Cardiac muscle cell (in vitro differentiated cells and primary cell): ENCODE results near the gene ABHD12. TPM values are rescaled to one million over a fixed set of nuclear protein-coding genes. Genes with fewer than 3 reads are reported as not detected.

Source experiments
- DNase-seq, 2 donors: peaks; one replicate each; pipeline versions ENCODE4 v3.0.0 to v3.0.0-alpha.2; 2010 to 2017; ENCODE audit warnings: low read depth in 1 of 2, low spot score in 1 of 2
- H3K27ac ChIP-seq: fragments of 200-600 bp; sonication (generic); 2 replicates; pipeline ENCODE4 v1.5.1; 2016
- H3K27me3 ChIP-seq: fragments of 200-600 bp; sonication (generic); 2 replicates; pipeline ENCODE4 v1.6.0; 2016; ENCODE audit warnings: control low read depth
- H3K36me3 ChIP-seq: fragments of 200-600 bp; sonication (generic); 2 replicates; pipeline ENCODE4 v1.5.1; 2016; ENCODE audit warnings: control low read depth
- H3K4me1 ChIP-seq: fragments of 200-600 bp; sonication (generic); 2 replicates; pipeline ENCODE4 v1.8.1; 2017; ENCODE audit warnings: low read depth, mild to moderate bottlenecking, mixed run types
- H3K4me3 ChIP-seq: fragments of 200-600 bp; sonication (generic); 2 replicates; pipeline ENCODE4 v1.5.1; 2016; ENCODE audit warnings: mild to moderate bottlenecking
- H3K9me3 ChIP-seq: fragments of 200-600 bp; sonication (generic); 2 replicates; pipeline ENCODE4 v1.5.1; 2017; ENCODE audit warnings: low read depth, mild to moderate bottlenecking, control low read depth
- CTCF ChIP-seq: IDR thresholded peaks from 2 replicates; pipeline ENCODE4 v1.5.1; 2012; ENCODE audit warnings: low read depth, mild to moderate bottlenecking, low read length
- polyA plus RNA-seq: library from polyadenylated mRNA; unstranded; fragments of >200 nt; fragmentation: Nextera tagmentation; extraction: Ambion mirVana; gene quantifications from 2 replicates; pipeline ENCODE4 v1.2.1, GENCODE V29; 2016
- total RNA-seq: library from RNA; depleted of rRNA; stranded (reverse); fragments of >200 nt; gene quantifications from 2 replicates; pipeline ENCODE4 v1.2.3, GENCODE V29; 2016

ABHD12 gene
- total and polyA plus RNA-seq, 2 experiments from 2014 or later, result 57.4 to 113 TPM

- H3K4me3 ChIP-seq, result no peak overlapping the region
- peak; percentile 40 to 53 for DNase-seq
- peak overlapping the region; percentile 53 for H3K27ac ChIP-seq
Measured at GRCh38 chr20:25310921-25311728, 79.5 kb downstream of the ABHD12 start.

GRCh38 chr20:25310268-25310920, 80.2 kb downstream of the ABHD12 start:
- peak overlapping the region; percentile 53 for H3K27ac ChIP-seq
- DNase-seq, result peak; percentile 47 to 67
- peaks cover 15% of the 10 kb centered on the region for H3K4me1 ChIP-seq
- peaks cover 9% of the 10 kb centered on the region for H3K36me3 ChIP-seq
- peak; percentile 64 for TF ChIP-seq CTCF
- no peaks in the 10 kb centered on the region for H3K9me3 ChIP-seq
- H3K27me3 ChIP-seq, result no peaks in the 10 kb centered on the region
- H3K4me3 ChIP-seq, result no peak overlapping the region

More at GRCh38 chr20:25310921-25311728, 79.5 kb downstream of the ABHD12 start:
- no peaks in the 10 kb centered on the region for H3K27me3 ChIP-seq
- H3K36me3 ChIP-seq, result peaks cover 9% of the 10 kb centered on the region
- H3K9me3 ChIP-seq, result no peaks in the 10 kb centered on the region
- no peak for TF ChIP-seq CTCF
- peaks cover 15% of the 10 kb centered on the region for H3K4me1 ChIP-seq

GRCh38 chr20:25309395-25310267, 81.0 kb downstream of the ABHD12 start:
- Histone ChIP-seq H3K36me3 (peaks cover 9% of the 10 kb centered on the region), H3K4me3 (no peak overlapping the region), H3K27ac (peak overlapping the region; percentile 1), H3K9me3 (no peaks in the 10 kb centered on the region), H3K4me1 (peaks cover 15% of the 10 kb centered on the region), H3K27me3 (no peaks in the 10 kb centered on the region)
- TF ChIP-seq CTCF, result no peak
- peak in 1 of 2 donors; percentile 52 for DNase-seq

- H3K27me3 ChIP-seq, result no peaks in the 10 kb centered on the region
- H3K4me3 ChIP-seq, result no peak overlapping the region
- DNase-seq, result peak in 1 of 2 donors; percentile 45
- no peak for TF ChIP-seq CTCF
- no peaks in the 10 kb centered on the region for H3K9me3 ChIP-seq
- H3K27ac ChIP-seq, result no peak overlapping the region
- H3K36me3 ChIP-seq, result peaks cover 9% of the 10 kb centered on the region
- peaks cover 15% of the 10 kb centered on the region for H3K4me1 ChIP-seq
Measured at GRCh38 chr20:25308671-25309394, 81.8 kb downstream of the ABHD12 start.

GRCh38 chr20:25308083-25308491, 82.5 kb downstream of the ABHD12 start:
- no peak for TF ChIP-seq CTCF
- Histone ChIP-seq H3K27ac (no peak overlapping the region), H3K36me3 (peaks cover 9% of the 10 kb centered on the region), H3K27me3 (no peaks in the 10 kb centered on the region), H3K9me3 (no peaks in the 10 kb centered on the region), H3K4me3 (no peak overlapping the region), H3K4me1 (peaks cover 15% of the 10 kb centered on the region)
- no peak for DNase-seq
